H1 (cell line): ENCODE results near the gene DGKI. TPM values are rescaled to one million over a fixed set of nuclear protein-coding genes. Genes with fewer than 3 reads are reported as not detected.

Experiments
- CTCF ChIA-PET: fragments of 300-600 bp; sonication (Branson Sonifier 250); formaldehyde crosslinking; loops from one replicate; lab custom pipeline; 2021; ENCODE audit not compliant: partially characterized antibody; lab: Charles Lee
- POLR2A ChIA-PET: fragments of 300-600 bp; sonication (Branson Sonifier 250); formaldehyde crosslinking; loops from one replicate; lab custom pipeline; 2021; ENCODE audit warnings: inconsistent platforms; ENCODE audit not compliant: partially characterized antibody; lab: Charles Lee
- DNase-seq, 2 experiments: peaks; one replicate each; pipeline versions ENCODE4 v3.0.0 to v3.0.0-alpha.2; 2010 to 2022; ENCODE audit warnings: low spot score in 2 of 2, low read depth in 1 of 2, mixed read lengths in 1 of 2
- FAIRE-seq: peaks from 2 replicates; lab custom pipeline; 2011; peaks lifted over from hg19 to GRCh38; lab: Jason Lieb, UNC
- H2AFZ ChIP-seq: 2 replicates; pipeline ENCODE4 v1.8.1; 2012; ENCODE audit warnings: low read length, inconsistent platforms
- H2AK5ac ChIP-seq: 2 replicates; pipeline ENCODE4 v1.6.1; 2013; ENCODE audit warnings: low read depth, low read length
- H2BK120ac ChIP-seq: replicated peaks from 2 replicates; pipeline ENCODE3; 2013; ENCODE audit warnings: low read depth, low read length, inconsistent platforms
- H2BK12ac ChIP-seq: 2 replicates; pipeline ENCODE4 v1.6.1; 2013; ENCODE audit warnings: low read depth, low read length
- H2BK15ac ChIP-seq: 2 replicates; pipeline ENCODE4 v1.6.1; 2013; ENCODE audit warnings: low read length
- H2BK20ac ChIP-seq: 2 replicates; pipeline ENCODE4 v1.6.1; 2013; ENCODE audit warnings: low read length
- H2BK5ac ChIP-seq: 2 replicates; pipeline ENCODE4 v1.6.1; 2013; ENCODE audit warnings: low read depth, low read length
- H3K14ac ChIP-seq: 2 replicates; pipeline ENCODE4 v1.6.1; 2013; ENCODE audit warnings: inconsistent platforms; ENCODE audit not compliant: insufficient read length
- H3K18ac ChIP-seq: 2 replicates; pipeline ENCODE4 v1.6.1; 2013; ENCODE audit warnings: low read length; ENCODE audit errors: extremely low read depth
- H3K23ac ChIP-seq: 2 replicates; pipeline ENCODE4 v1.6.1; 2013; ENCODE audit warnings: inconsistent platforms; ENCODE audit not compliant: insufficient read length
- H3K23me2 ChIP-seq: 2 replicates; pipeline ENCODE4 v1.6.1; 2013; ENCODE audit warnings: low read depth, low read length
- H3K27ac ChIP-seq: 2 replicates; pipeline ENCODE4 v1.6.1; 2011; ENCODE audit warnings: low read depth, low read length, inconsistent platforms
- H3K27me3 ChIP-seq, 4 experiments: replicated peaks in 1 of 4; 1 replicate in 1 of 4; 2 replicates in 3 of 4; pipeline versions ENCODE4 v1.6.1 to v1.8.1; 2011 to 2013; ENCODE audit warnings: low read length in 3 of 4, mild to moderate bottlenecking in 3 of 4, inconsistent platforms in 2 of 4, mixed read lengths in 2 of 4, moderate library complexity in 1 of 4; ENCODE audit not compliant: control insufficient read depth in 3 of 4, insufficient read depth in 3 of 4; ENCODE audit errors: extremely low read depth in 1 of 4
- H3K36me3 ChIP-seq, 4 experiments: 2 replicates each; pipeline versions ENCODE4 v1.6.1 to v1.8.1; 2011 to 2013; ENCODE audit warnings: mild to moderate bottlenecking in 4 of 4, low read length in 3 of 4, moderate library complexity in 2 of 4, control low read depth in 1 of 4, inconsistent platforms in 1 of 4; ENCODE audit not compliant: insufficient read depth in 4 of 4, control insufficient read depth in 2 of 4
- H3K4ac ChIP-seq: replicated peaks from 2 replicates; pipeline ENCODE3; 2013; ENCODE audit warnings: low read length, low read depth, mixed read lengths, inconsistent platforms; ENCODE audit not compliant: insufficient read length
- H3K4me1 ChIP-seq, 4 experiments: replicated peaks in 1 of 4; 1 replicate in 1 of 4; 2 replicates in 3 of 4; pipeline versions ENCODE4 v1.6.1 to v1.8.1; 2011 to 2013; ENCODE audit warnings: low read length in 3 of 4, inconsistent platforms in 2 of 4, mixed read lengths in 1 of 4; ENCODE audit not compliant: insufficient read depth in 4 of 4, control insufficient read depth in 3 of 4
- H3K4me2 ChIP-seq, 2 experiments: 2 replicates each; pipeline versions ENCODE4 v1.6.1 to v1.8.1; 2011 to 2013; ENCODE audit warnings: low read depth in 2 of 2, low read length in 2 of 2, control low read depth in 1 of 2, inconsistent platforms in 1 of 2, mild to moderate bottlenecking in 1 of 2; ENCODE audit not compliant: insufficient read depth in 1 of 2
- H3K4me3 ChIP-seq, 4 experiments: fragments of 200-600, 300-600 bp in 1 of 4; sonication (generic), shearing (Covaris generic), sonication (Bioruptor Twin) in 1 of 4; 2 replicates each; pipeline versions ENCODE4 v1.5.1 to v1.8.1; 2011 to 2016; ENCODE audit warnings: low read length in 4 of 4, low read depth in 3 of 4, control low read depth in 2 of 4, inconsistent platforms in 2 of 4, mild to moderate bottlenecking in 2 of 4, mixed read lengths in 1 of 4, moderate library complexity in 1 of 4; ENCODE audit not compliant: insufficient read depth in 2 of 4; ENCODE audit errors: extremely low read depth in 1 of 4
- H3K56ac ChIP-seq: replicated peaks from 2 replicates; pipeline ENCODE3; 2013; ENCODE audit warnings: low read depth, mild to moderate bottlenecking, mixed read lengths, low read length, inconsistent platforms; ENCODE audit not compliant: insufficient read length
- H3K79me1 ChIP-seq: 2 replicates; pipeline ENCODE4 v1.6.1; 2013; ENCODE audit warnings: low read depth, low read length, control low read depth
- H3K79me2 ChIP-seq, 2 experiments: 2 replicates each; pipeline versions ENCODE4 v1.6.1 to v1.8.1; 2012 to 2013; ENCODE audit warnings: low read length in 2 of 2, mild to moderate bottlenecking in 2 of 2, inconsistent platforms in 1 of 2; ENCODE audit not compliant: insufficient read depth in 2 of 2, control insufficient read depth in 1 of 2
- H3K9ac ChIP-seq, 4 experiments: replicated peaks in 1 of 4; 1 replicate in 1 of 4; 2 replicates in 3 of 4; pipeline versions ENCODE4 v1.6.1 to v1.8.1; 2011 to 2013; ENCODE audit warnings: low read depth in 3 of 4, low read length in 3 of 4, control low read depth in 2 of 4, mild to moderate bottlenecking in 2 of 4, moderate library complexity in 2 of 4, inconsistent platforms in 1 of 4; ENCODE audit errors: extremely low read depth in 1 of 4
- H3K9me3 ChIP-seq, 2 experiments: 2 replicates each; pipeline versions ENCODE4 v1.6.1 to v1.8.1; 2012 to 2013; ENCODE audit warnings: mild to moderate bottlenecking in 2 of 2, moderate library complexity in 2 of 2, control low read depth in 1 of 2, inconsistent platforms in 1 of 2, low read depth in 1 of 2, low read length in 1 of 2, mixed read lengths in 1 of 2; ENCODE audit not compliant: insufficient read depth in 2 of 2
- H4K20me1 ChIP-seq, 2 experiments: replicated peaks in 1 of 2; 2 replicates each; pipeline versions ENCODE3 to v1.8.1; 2011 to 2013; ENCODE audit warnings: inconsistent platforms in 2 of 2, low read length in 2 of 2, mild to moderate bottlenecking in 1 of 2; ENCODE audit not compliant: insufficient read depth in 2 of 2, control insufficient read depth in 1 of 2
- H4K5ac ChIP-seq: 2 replicates; pipeline ENCODE4 v1.6.1; 2013; ENCODE audit warnings: low read length, low read depth, mixed read lengths, inconsistent platforms; ENCODE audit not compliant: insufficient read length
- H4K8ac ChIP-seq: 2 replicates; pipeline ENCODE4 v1.8.0; 2013; ENCODE audit warnings: mild to moderate bottlenecking, moderate library complexity, low read length, inconsistent platforms; ENCODE audit not compliant: insufficient read depth; ENCODE audit errors: extremely low read depth
- H4K91ac ChIP-seq: replicated peaks from 2 replicates; pipeline ENCODE3; 2013; ENCODE audit warnings: low read length, mixed read lengths, inconsistent platforms; ENCODE audit not compliant: insufficient read length
- CEBPB ChIP-seq: IDR thresholded peaks from 2 replicates; pipeline ENCODE4 v1.6.1; 2012; ENCODE audit warnings: low read depth, low read length
- E2F6 ChIP-seq: IDR thresholded peaks from 2 replicates; pipeline ENCODE4 v1.6.1; 2012; ENCODE audit warnings: inconsistent platforms
- NRF1 ChIP-seq: IDR thresholded peaks from 2 replicates; pipeline ENCODE4 v1.6.1; 2011; ENCODE audit warnings: mild to moderate bottlenecking, low read depth, low read length, improper control_type of control experiment
- POLR2AphosphoS5 ChIP-seq: IDR thresholded peaks from 2 replicates; pipeline ENCODE4 v1.6.1; 2011; ENCODE audit warnings: low read depth, low read length
- RXRA ChIP-seq: IDR thresholded peaks from 2 replicates; pipeline ENCODE4 v1.6.1; 2011; ENCODE audit warnings: low read depth, mild to moderate bottlenecking, low read length, moderate library complexity; ENCODE audit not compliant: insufficient read depth
- SIN3A ChIP-seq, 2 experiments: IDR thresholded peaks in 1 of 2; conservative IDR thresholded peaks in 1 of 2; 2 replicates each; pipeline ENCODE4 v1.6.1; 2011 to 2012; ENCODE audit warnings: low read length in 2 of 2, improper control_type of control experiment in 1 of 2, low read depth in 1 of 2, mild to moderate bottlenecking in 1 of 2
- SIRT6 ChIP-seq: IDR thresholded peaks from one replicate; pipeline ENCODE4 v1.7.1; 2012; ENCODE audit warnings: low read length, inconsistent platforms
- SP1 ChIP-seq: IDR thresholded peaks from 2 replicates; pipeline ENCODE4 v1.6.1; 2011; ENCODE audit warnings: low read depth, low read length
- SUZ12 ChIP-seq: fragments of 200-600 bp; sonication (generic); IDR thresholded peaks from 2 replicates; pipeline ENCODE4 v1.6.1; 2012; ENCODE audit warnings: mild to moderate bottlenecking, inconsistent platforms, low read length, moderate library complexity, mixed read lengths
- WGBS, 2 experiments: shearing (Covaris generic) in 1 of 2; methylation state at CpG; one replicate each; pipeline versions ENCODE4 v1.1.6 to v1.1.7; 2013 to 2015; ENCODE audit warnings: low lambda C conversion rate in 2 of 2, mixed read lengths in 2 of 2, inconsistent platforms in 1 of 2, low coverage in 1 of 2, missing lambda C conversion rate in 1 of 2; ENCODE audit not compliant: insufficient replicate concordance in 2 of 2, insufficient coverage in 1 of 2, insufficient read length in 1 of 2; ENCODE audit errors: extremely low coverage in 1 of 2, missing lambda C conversion rate in 1 of 2; 5-methylcytosine and 5-hydroxymethylcytosine counted together
- polyA plus RNA-seq, 7 experiments: library from polyadenylated mRNA; depleted of rRNA in 3 of 7; stranded (reverse) in 5 of 7; unstranded in 2 of 7; fragments of >200 nt in 5 of 7; fragments of 200-250 nt in 2 of 7; gene quantifications; 1 replicate in 5 of 7; 2 replicates in 1 of 7; 4 replicates in 1 of 7; pipeline versions ENCODE4 v1.2.1 to v1.2.3, GENCODE V29; 2011 to 2013; ENCODE audit warnings: missing spikeins in 2 of 7, mixed read lengths in 2 of 7
- total RNA-seq: library from RNA; stranded (reverse); fragmentation: NEBNext Ultra II Directional; extraction: Animal tissue kit (Norgen Biotek cat#: 25700); gene quantifications from 2 replicates; pipeline ENCODE4 v1.2.1, GENCODE V29; 2021

The DGKI gene
- total and polyA plus RNA-seq, 2 of the 8 experiments (the other 6 are each of a cell fraction or from before 2014, with no cell fraction given): 0.20 to 0.71 TPM

- Histone ChIP-seq H3K79me1 (no peaks in the 10 kb centered on the region), H3K18ac (no peak overlapping the region)
Measured at GRCh38 chr7:137850571-137850970, 3.8 kb upstream of the DGKI start.

More at GRCh38 chr7:137850571-137850970, 3.8 kb upstream of the DGKI start:
- no peak overlapping the region for H4K8ac ChIP-seq
- H2BK20ac ChIP-seq: no peak overlapping the region
- peaks cover 0 to 2% of the 10 kb centered on the region in 2 experiments for H4K20me1 ChIP-seq
- FAIRE-seq (no peak), DNase-seq (no peak)
- H3K9ac ChIP-seq: no peak overlapping the region
- H2BK5ac ChIP-seq: no peak overlapping the region
- peaks cover 23 to 37% (median 31%) of the 10 kb centered on the region in 4 experiments for H3K27me3 ChIP-seq
- H3K23ac ChIP-seq: no peak overlapping the region
- no peak overlapping the region for H2BK15ac ChIP-seq
- H4K5ac ChIP-seq: no peak overlapping the region
- 85% methylated on average over 2 of the region's 2 CpGs; no CpG with 5 or more reads in 1 of the 2 experiments for WGBS, 2 experiments
- no peak overlapping the region for H2AK5ac ChIP-seq
- H2BK12ac ChIP-seq: no peak overlapping the region
- H3K9me3 ChIP-seq: no peaks in the 10 kb centered on the region
- H3K4ac ChIP-seq: no peak overlapping the region
- no peak overlapping the region for H2BK120ac ChIP-seq
- peaks cover 0 to 6% (median under 1%) of the 10 kb centered on the region in 4 experiments; a peak in 4 of 7 replicates for H3K4me1 ChIP-seq
- no peaks in the 10 kb centered on the region for H3K36me3 ChIP-seq
- ChIA-PET POLR2A (no interaction called here), CTCF (interaction anchor here (1.0 to 1.5 kb wide), 3 partner anchors 10 to 194 kb away, joined by 3 to 4 read pairs (median 3); no protein-coding TSS in a partner anchor)
- no peak overlapping the region for H3K14ac ChIP-seq
- H3K4me3 ChIP-seq: no peak overlapping the region
- no peaks in the 10 kb centered on the region for H3K79me2 ChIP-seq
- peaks cover 7% of the 10 kb centered on the region for H3K23me2 ChIP-seq
- TF ChIP-seq E2F6: no peak
- TF ChIP-seq NRF1: no peak
- no peak for TF ChIP-seq SIN3A (conservative IDR thresholded peaks at IDR 0.05 in 1 of 2, IDR thresholded peaks at IDR 0.05 in 1 of 2; ENCODE audit: low read depth in 1 of 2, low read length in 2 of 2)
- TF ChIP-seq SP1: no peak
- no peak for TF ChIP-seq SUZ12
- TF ChIP-seq CEBPB: no peak
- no peak for TF ChIP-seq SIRT6
- no peak for TF ChIP-seq RXRA
- TF ChIP-seq POLR2AphosphoS5: no peak
- TF ChIP-seq, all 59 proteins: peak for 0
- Histone ChIP-seq H3K4me2 (no peak overlapping the region), H2AFZ (no peak overlapping the region), H4K91ac (no peak overlapping the region), H3K27ac (no peak overlapping the region), H3K56ac (no peak overlapping the region)
